GM18870 (cell line): ENCODE results near the gene BACE2.

Source experiments
- ATAC-seq: cut with Tn5 transposase; IDR thresholded peaks from one replicate; pipeline ENCODE4 v1.9.1; 2021; ENCODE audit warnings: moderate library complexity; ENCODE audit not compliant: unreplicated experiment

BACE2 gene

DNA sequence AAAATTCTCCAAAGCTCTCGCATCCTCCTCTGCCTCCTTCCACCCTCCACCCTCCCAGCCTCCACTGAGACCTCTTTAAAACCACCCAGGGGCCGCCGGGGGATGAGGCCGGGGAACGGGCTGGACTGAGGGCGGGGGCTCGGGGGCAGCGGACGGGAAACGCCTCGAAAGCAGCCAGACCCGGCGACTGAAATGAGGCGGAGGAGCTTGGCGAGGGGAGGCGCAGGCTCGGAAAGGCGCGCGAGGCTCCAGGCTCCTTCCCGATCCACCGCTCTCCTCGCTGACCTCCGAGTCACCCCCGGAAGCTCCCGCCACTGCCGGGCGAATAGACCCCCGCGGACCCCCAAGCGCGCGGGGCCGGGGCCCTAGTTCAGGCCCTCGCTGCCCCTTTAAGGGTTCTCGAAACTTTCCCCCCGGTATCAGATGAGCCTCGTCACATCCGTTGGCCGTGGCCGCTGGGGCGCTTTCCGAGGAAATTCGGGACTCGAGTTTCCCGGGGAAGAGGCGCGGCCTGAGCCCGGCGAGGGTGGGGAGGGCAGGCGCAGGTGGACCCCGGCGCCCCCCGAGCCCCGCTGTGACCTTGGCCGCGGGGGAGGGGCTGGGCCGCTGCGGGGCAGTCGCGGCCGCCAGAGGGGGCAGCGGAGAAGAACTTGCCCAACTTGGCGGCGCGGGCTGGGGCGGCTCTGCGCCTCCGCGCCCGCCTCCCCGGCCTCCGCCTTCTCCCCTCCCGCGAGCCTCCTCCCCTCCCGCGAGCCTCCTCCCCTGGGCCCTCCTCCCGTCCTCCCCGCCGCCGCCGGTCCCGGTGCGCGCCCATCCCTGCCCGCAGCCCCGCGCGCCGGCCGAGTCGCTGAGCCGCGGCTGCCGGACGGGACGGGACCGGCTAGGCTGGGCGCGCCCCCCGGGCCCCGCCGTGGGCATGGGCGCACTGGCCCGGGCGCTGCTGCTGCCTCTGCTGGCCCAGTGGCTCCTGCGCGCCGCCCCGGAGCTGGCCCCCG lies at the start of gene BACE2:
Gene BACE2 (plus strand): TSS at position 813 of the 995 bp plus-strand sequence. CDS start 104 bp downstream, at position 917.
- ATAC-seq: no peak

DNA sequence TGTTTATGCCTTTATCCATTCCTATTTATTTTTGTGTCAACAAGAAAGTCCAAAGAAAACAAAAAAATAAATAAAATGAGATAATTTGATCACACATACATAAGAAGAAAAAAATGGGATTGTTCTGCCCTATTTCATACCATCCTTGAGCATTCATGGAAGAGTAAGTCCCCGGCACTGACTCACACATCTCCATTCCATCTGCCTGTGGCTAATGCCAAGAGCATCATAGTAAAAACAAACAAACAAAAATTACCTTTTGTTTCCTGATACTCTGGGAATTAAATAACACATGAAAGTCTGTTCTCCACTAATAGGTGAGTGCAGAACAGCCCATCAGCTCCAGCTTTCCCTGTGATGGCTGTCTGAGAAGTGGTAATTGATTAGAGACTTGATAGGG lies 48.1 kb upstream of the BACE2 start:
- ATAC-seq: no peak

- no peak for ATAC-seq
Observed at GRCh38 chr21:41120997-41121396, 47.0 kb upstream of the BACE2 start.

GRCh38 chr21:41121785-41122415 lies 46.1 kb upstream of the BACE2 start:
- no peak for ATAC-seq

DNA sequence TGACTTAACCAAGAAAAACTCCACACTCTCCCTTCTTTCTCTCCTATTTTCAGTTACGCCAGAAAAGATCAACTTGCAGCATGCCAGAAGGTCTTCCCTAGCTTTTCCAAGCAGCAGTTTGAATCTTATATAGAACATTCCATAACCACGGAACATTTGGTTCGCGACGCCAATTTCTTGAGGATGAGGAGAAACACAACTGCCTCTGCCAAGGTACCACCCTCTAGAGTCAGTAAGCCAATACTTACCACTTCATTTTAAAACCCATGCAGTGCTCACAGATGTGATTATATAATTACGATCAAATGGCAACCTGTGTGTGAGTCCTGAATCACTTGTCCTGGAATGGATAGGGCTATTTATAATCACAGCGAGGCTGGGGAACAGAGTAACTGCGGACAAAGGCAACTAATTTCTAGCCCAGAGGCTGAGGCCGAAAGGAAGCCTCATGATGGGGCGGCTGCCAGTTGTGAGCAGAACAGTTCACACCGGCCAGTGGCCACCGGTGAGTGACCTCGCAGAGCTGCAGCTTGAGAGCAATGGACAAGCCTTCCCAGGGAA lies 43.2 kb upstream of the BACE2 start:
- no peak for ATAC-seq

DNA sequence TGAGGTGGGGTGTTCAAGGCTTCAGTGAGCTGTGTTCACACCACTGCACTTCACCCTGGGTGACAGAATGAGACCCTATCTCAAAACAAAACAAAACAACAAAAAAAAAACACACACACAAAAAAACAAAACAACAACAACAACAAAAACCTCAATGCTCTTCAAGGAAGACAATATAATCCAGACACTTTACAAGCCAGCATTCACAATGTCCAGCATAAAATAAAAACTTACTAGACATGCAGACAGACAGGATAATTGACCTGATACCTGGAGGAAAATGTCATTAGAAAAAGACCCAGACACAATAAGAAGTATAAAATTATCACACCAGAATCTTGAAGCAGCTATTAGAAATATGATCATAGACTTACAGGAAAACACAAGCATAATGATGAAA lies 39.0 kb upstream of the BACE2 start:
- ATAC-seq: no peak

DNA sequence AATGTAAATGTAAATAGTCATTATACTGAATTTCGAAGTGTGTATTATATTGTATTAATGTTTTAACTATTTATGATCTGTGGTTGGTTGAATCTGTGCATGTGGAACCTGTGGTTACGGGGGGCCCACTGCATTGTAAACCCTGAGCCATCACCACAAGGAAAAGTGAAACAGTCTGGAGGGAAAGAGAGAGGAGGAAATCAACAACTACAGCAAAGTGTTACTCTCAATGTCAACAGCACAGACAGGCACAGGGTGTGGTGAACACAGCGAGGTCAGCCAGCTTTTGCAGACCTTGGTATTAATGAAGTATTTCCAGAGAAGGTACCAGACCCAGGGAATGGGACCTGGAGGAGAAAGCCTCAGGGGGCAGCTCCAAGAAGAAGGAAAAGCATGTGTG lies 37.1 kb upstream of the BACE2 start:
- no peak for ATAC-seq

GRCh38 chr21:41133874-41134522 lies 34.0 kb upstream of the BACE2 start:
- no peak for ATAC-seq

GRCh38 chr21:41135746-41136145 lies 32.2 kb upstream of the BACE2 start:
- no peak for ATAC-seq

- no peak for ATAC-seq
Observed at GRCh38 chr21:41136286-41136685, 31.7 kb upstream of the BACE2 start.

DNA sequence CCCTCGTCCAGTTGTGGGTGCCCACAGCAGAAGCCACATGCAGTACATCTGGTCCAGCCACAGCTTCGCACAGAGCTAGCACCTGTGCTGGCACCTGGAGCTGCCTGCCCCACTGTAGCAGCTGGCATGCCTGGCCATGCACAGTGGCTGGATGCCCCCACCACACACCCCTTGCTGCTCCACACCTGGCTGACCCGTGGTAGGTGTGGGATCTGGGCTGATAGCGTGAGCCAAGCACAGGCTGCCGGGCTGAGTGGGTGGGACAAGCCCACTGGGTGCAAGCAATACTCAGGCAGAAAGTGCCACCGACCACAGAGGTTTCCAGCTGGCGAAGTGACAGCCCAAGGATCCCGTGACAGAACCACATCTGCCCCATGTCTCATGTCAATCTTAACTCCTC lies 30.6 kb upstream of the BACE2 start:
- no peak for ATAC-seq

- ATAC-seq: no peak
Observed at GRCh38 chr21:41137889-41138288, 30.1 kb upstream of the BACE2 start.

DNA sequence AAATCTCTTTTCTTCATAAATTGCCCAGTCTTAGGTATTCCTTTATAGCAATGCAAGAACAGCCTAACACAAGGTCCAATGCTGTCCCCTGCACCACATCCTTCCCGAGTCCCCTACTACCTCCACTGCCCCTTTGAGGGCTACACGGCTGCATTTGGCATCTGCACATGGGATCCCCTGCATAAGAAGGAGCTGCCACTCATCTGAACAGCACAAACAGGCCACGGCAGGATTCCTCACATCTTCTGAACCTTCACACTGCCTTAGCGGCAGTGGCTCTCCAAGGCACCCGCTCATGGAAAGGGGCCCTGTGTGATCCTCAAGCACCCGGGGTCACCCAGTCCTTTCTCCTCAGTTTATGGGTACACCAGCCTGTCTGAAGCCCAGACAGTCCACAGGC lies 29.2 kb upstream of the BACE2 start:
- ATAC-seq: no peak

- ATAC-seq: no peak
Observed at GRCh38 chr21:41139275-41139674, 28.7 kb upstream of the BACE2 start.

DNA sequence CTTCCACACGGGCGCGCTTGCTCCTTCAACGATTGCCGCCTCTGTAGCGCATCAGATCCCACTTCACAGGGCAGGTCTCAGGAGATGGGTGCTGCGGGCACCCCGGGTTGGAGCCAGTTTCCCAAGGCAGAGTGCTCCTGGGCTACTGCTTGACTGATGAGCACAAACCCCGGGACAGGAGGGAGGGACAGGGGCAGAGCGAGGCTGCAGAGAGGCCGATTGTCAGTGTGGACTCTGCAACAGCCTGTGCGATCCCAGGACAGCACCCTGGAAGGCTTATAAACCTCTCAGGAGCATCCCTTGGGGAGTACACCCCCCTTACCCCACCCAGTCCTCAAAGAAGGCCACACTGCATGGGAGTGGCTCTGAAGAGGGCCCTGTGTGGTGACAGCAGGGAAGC lies 28.0 kb upstream of the BACE2 start:
- no peak for ATAC-seq

DNA sequence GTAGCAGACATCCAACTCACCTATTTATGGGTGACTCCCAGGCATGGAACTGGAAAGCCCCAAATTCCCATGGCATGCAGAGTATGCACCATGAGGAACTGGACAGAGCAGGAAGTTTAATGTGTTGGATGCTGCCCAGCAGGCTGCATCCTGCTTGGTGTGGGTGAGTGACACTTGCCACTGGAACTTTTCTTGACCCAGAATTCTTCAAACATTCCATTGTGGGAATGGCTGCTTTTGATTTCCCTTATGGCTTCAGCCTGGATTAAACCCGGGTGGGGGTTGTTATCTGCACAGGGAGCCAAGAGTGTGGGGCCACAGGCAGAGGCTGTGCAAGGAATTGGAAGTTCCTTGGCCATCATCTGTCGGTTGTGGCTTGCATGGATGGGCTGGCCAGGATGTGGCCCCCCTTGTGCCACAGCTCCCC lies 26.9 kb upstream of the BACE2 start:
- ATAC-seq: no peak

DNA sequence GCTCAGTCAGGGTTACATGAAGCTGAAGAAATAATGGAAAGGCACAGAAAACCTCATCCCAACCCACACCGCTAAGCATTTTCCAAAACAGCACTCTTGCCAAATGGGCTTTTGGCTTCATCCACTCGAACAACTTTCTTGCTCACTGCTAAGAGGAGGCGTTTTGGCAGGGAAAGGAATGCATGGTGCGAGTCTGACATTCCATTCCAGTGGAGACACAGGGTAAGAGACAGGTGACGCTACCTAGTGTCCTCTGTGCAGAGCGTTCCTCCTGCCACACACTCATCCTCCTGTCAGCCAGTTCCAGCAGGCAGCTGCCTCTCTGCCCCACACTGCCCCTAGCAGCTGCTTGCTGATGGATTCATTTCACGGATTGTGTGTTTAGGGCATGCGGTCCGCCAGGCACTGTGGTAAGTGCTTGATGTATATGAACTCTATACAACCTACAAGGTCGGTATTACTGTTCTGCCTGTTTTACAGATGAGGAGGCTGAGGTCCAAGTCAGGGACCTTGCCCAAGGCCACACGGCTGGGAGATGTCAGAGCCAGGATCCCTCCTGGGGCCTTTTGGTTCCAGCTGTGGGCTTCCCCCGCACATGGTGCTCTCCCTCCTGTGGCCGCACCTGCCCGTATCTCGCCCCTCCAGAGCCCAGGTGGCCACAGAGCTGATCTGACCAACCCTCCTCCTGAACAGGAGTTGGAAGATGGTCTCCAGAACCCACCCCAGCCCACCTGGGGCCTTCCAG lies 25.7 kb upstream of the BACE2 start:
- no peak for ATAC-seq

DNA sequence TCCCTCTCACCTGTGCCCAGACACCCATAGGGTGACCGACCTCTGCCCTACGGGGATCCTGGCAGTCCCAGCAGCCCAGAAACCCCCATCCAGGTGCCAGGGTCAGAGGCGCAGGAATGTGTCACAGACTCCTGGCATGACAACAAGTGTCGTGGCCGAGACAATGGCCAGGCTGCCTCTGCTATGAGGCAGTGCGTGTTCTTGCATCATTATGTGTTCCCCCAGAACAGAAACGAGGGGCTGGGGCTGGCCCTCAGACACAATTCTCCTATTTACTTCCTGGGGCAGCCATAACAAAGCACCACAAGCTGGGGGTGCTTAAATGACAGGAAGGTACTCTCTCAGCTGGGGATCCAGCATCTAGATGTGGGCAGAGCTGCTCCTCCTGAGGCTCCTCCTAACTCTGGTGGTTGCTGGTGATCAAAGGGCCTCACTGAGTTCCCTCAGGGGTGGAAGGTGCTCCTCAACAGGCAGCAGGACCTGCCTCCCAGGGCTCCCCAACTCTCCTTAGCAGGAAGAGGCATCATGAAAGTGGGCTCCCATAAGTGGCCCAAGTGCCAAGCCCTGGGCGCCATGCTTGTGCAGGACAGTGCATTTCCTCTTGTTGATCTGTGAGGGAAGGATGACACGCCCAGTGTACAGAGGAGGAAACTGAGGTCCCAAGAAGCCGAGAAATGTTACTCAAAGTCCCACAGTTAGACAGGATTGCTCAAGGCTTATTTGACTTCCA lies 24.2 kb upstream of the BACE2 start:
- ATAC-seq: no peak

DNA sequence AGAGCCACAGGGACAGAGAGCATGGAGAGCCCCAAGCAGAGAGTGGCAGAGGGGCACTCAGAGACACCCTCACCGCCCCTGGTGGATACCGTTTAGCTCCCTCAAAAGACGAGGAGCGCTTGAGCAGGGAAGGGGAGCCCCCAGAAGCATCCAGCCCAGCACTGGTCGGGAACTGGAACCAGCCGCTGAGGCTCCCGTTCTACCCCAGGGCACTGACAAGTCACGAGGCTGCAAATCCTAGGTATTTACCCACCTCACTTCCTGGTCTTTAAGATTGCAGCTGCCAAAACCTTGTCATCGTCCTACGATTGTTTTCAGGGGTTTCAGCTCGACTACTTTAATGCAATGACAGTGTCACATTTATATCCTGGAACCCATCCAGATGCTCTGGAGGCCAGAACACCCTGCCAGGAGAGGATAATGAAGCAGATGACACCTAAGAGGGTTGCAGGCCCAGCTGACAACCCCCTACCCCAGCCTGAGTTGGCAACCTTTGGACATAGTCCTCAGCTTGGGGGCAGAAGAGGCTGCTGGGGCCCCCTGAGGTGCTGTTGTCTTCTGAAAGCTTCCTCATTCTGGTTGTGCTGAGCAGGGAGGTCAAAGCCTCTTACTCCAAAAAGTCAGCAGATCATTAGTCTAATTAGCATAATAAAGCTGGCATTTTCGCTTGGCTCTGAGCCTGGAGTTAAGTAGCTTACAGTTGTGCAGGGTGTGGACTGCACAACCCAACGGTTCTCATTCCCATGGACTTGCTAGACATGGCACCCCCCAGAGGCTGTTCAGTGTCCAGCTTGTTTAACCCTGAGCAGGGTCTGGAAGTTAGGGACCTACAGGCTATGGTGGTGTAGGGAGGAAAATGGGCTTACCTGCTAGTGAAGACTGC lies 20.6 kb upstream of the BACE2 start:
- ATAC-seq: no peak
